Dedifferentiated amniotic fluid mesenchymal stem cell (primary cell): ENCODE results near the gene SLC35F1.

Experiments
- DNase-seq: peaks from one replicate; pipeline ENCODE4 v3.0.0-alpha.2; 2016; ENCODE audit errors: extremely low spot score

The SLC35F1 gene

GRCh38 chr6:118197539-118197938 is 290.5 kb downstream of the SLC35F1 start:
- no peak for DNase-seq

- DNase-seq: no peak
These were observed 291.7 kb downstream of the SLC35F1 start for GRCh38 chr6:118198746-118199145.

GRCh38 chr6:118200160-118200559 is 293.1 kb downstream of the SLC35F1 start:
- no peak for DNase-seq

GRCh38 chr6:118202517-118202916 is 295.5 kb downstream of the SLC35F1 start:
- DNase-seq: no peak

GRCh38 chr6:118203545-118203944 is 296.5 kb downstream of the SLC35F1 start:
- no peak for DNase-seq

GRCh38 chr6:118206221-118206620 is 299.2 kb downstream of the SLC35F1 start:
- no peak for DNase-seq

GRCh38 chr6:118207947-118208346 is 300.9 kb downstream of the SLC35F1 start:
- no peak for DNase-seq

- DNase-seq: no peak
These were observed 305.5 kb downstream of the SLC35F1 start for GRCh38 chr6:118212451-118213173.

- no peak for DNase-seq
These were observed 308.2 kb downstream of the SLC35F1 start for GRCh38 chr6:118215269-118215668.

- DNase-seq: no peak
These were observed 309.7 kb downstream of the SLC35F1 start for GRCh38 chr6:118216751-118217150.

GRCh38 chr6:118218156-118218555 is 311.1 kb downstream of the SLC35F1 start:
- no peak for DNase-seq

GRCh38 chr6:118220429-118221128 is 313.5 kb downstream of the SLC35F1 start:
- DNase-seq: no peak

GRCh38 chr6:118223316-118223715 is 316.3 kb downstream of the SLC35F1 start:
- DNase-seq: no peak

- no peak for DNase-seq
These were observed 321.8 kb downstream of the SLC35F1 start for GRCh38 chr6:118228886-118229285.

GRCh38 chr6:118240878-118241528 is 333.9 kb downstream of the SLC35F1 start:
- no peak for DNase-seq

GRCh38 chr6:118246406-118246805 is 339.3 kb downstream of the SLC35F1 start:
- no peak for DNase-seq

- DNase-seq: no peak
These were observed 341.1 kb downstream of the SLC35F1 start for GRCh38 chr6:118248171-118248570.

GRCh38 chr6:118249680-118250079 is 342.6 kb downstream of the SLC35F1 start:
- no peak for DNase-seq

- DNase-seq: no peak
These were observed 345.4 kb downstream of the SLC35F1 start for GRCh38 chr6:118252474-118252873.

- DNase-seq: no peak
These were observed 346.7 kb downstream of the SLC35F1 start for GRCh38 chr6:118253741-118254140.

- no peak for DNase-seq
These were observed 353.8 kb downstream of the SLC35F1 start for GRCh38 chr6:118260833-118261232.

- no peak for DNase-seq
These were observed 356.9 kb downstream of the SLC35F1 start for GRCh38 chr6:118263921-118264486.

- no peak for DNase-seq
These were observed 362.6 kb downstream of the SLC35F1 start for GRCh38 chr6:118269659-118270058.
